ENCODE measurements around the gene HRH3. TPM values are rescaled to one million over a fixed set of nuclear protein-coding genes. Genes with fewer than 3 reads are reported as not detected.

HRH3 gene
- total RNA-seq, 1 experiment from 2014 or later, result 1.8 TPM

DNA sequence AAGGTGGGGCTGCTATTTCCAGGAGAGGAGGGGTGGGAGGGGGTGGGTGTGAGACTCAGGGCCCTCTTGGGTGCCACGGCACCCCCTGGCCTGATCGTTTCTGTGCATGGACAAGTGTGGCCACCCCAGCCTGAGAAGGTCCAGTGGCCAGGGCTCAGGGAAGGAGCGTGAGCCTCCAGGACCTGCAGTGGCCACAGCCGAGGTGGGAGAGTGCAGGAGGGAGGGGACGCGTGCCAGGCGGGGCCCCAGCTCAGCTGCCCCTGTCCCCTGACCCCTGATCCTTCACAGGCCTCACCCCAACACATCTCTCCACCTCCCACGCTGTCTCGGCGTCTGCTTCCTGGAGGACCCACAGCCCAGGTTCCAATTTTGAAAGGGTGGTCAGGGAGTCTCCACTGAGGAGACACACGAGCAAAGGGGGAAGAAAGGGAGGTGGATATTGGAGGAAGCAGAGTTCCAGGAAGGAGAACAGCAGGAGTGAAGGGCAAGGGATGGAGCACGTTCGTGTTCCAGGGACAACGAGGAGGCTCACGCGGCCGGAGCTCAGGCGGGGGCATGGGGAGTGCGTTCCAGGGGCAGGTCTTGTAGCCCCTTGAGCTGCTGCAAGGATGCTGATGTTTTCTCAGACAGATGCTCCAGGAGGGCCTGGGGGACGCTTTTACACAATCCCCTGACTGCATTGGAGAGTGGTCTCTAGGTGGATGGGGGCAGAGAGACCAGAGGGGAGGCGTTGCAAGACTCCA, 4.2 kb upstream of the HRH3 start:
- peaks cover 63% of the 10 kb centered on the region for H3K27me3 Mint-ChIP-seq (ENCODE audit: low read depth)

More for the DNA sequence above, 4.2 kb upstream of the HRH3 start:
- H3K27me3 ChIP-seq (ENCODE audit: insufficient read depth, low read length), result peaks cover 16% of the 10 kb centered on the region; the same call in 1 of the 2 replicates
- no peak overlapping the region for H3K9ac ChIP-seq (ENCODE audit: extremely low read depth, insufficient read length, low read length)
- H3K18ac ChIP-seq (ENCODE audit: insufficient read length, low read depth, low read length), result no peak overlapping the region
- Mint-ChIP-seq H3K4me1 (peaks cover 9 to 14% of the 10 kb centered on the region in 2 experiments), H3K27ac (no peak overlapping the region; a peak in 1 of 7 replicates), H3K9me3 (no peaks in the 10 kb centered on the region), H3K4me3 (no peak overlapping the region), H3K36me3 (ENCODE audit: insufficient read depth in 1 of 3, low read depth in 3 of 3) (no peaks in the 10 kb centered on the region)
- no peaks in the 10 kb centered on the region for H4K20me1 ChIP-seq (ENCODE audit: control insufficient read depth, insufficient read depth, insufficient read length)
- no peak for DNase-seq
- H3K79me1 ChIP-seq (ENCODE audit: insufficient read depth, low read depth, low read length, poor library complexity, severe bottlenecking), result no peaks in the 10 kb centered on the region
- no peaks in the 10 kb centered on the region for H3K9me3 ChIP-seq (ENCODE audit: control insufficient read depth, low read depth, low read length)
- H3T11ph ChIP-seq (ENCODE audit: low read length), result no peak overlapping the region
- no peak overlapping the region for H2BK20ac ChIP-seq (ENCODE audit: low read depth, low read length, poor library complexity, severe bottlenecking)
- no peaks in the 10 kb centered on the region; the same call in 1 of the 2 replicates for H3K4me1 ChIP-seq (ENCODE audit: insufficient read depth, low read length)
- peaks cover 10% of the 10 kb centered on the region for H3K23me2 ChIP-seq (ENCODE audit: insufficient read length, low read depth, low read length, poor library complexity, severe bottlenecking)
- H2BK5ac ChIP-seq (ENCODE audit: insufficient read length, low read length), result no peak overlapping the region
- H2BK15ac ChIP-seq (ENCODE audit: low read depth, low read length), result no peak overlapping the region
- H3K14ac ChIP-seq (ENCODE audit: insufficient read depth, low read length), result no peak overlapping the region
- no peak overlapping the region for H3K56ac ChIP-seq (ENCODE audit: insufficient read length, low read depth, low read length)
- no CpG with 5 or more reads among the region's 21 CpGs for WGBS (ENCODE audit: extremely low coverage, insufficient read length, low lambda C conversion rate)
- no peak overlapping the region for H4K8ac ChIP-seq (replicated peaks; ENCODE audit: insufficient read length, low read depth, low read length)
- no peak overlapping the region for H3K4ac ChIP-seq (ENCODE audit: low read depth, low read length)
- no peak overlapping the region for H4K5ac ChIP-seq (ENCODE audit: insufficient read length, low read depth, low read length)
- no peak overlapping the region for H3K27ac ChIP-seq (ENCODE audit: insufficient read length, low read depth, low read length)
- H3K79me2 ChIP-seq (ENCODE audit: insufficient read depth, low read length), result no peaks in the 10 kb centered on the region
- no peak overlapping the region for H3K4me2 ChIP-seq (ENCODE audit: insufficient read depth, insufficient read length, low read length)
- no peak overlapping the region for H2BK120ac ChIP-seq (ENCODE audit: low read depth, low read length, poor library complexity, severe bottlenecking)
- no peak overlapping the region for H2AK5ac ChIP-seq (ENCODE audit: insufficient read length, low read length)
- H2BK12ac ChIP-seq (ENCODE audit: insufficient read length, low read depth, low read length), result no peak overlapping the region
- H4K91ac ChIP-seq (ENCODE audit: insufficient read length, low read depth, low read length), result no peak overlapping the region
- H3K23ac ChIP-seq (ENCODE audit: insufficient read length, low read depth, low read length), result no peak overlapping the region
- TF ChIP-seq, protein P1, sequence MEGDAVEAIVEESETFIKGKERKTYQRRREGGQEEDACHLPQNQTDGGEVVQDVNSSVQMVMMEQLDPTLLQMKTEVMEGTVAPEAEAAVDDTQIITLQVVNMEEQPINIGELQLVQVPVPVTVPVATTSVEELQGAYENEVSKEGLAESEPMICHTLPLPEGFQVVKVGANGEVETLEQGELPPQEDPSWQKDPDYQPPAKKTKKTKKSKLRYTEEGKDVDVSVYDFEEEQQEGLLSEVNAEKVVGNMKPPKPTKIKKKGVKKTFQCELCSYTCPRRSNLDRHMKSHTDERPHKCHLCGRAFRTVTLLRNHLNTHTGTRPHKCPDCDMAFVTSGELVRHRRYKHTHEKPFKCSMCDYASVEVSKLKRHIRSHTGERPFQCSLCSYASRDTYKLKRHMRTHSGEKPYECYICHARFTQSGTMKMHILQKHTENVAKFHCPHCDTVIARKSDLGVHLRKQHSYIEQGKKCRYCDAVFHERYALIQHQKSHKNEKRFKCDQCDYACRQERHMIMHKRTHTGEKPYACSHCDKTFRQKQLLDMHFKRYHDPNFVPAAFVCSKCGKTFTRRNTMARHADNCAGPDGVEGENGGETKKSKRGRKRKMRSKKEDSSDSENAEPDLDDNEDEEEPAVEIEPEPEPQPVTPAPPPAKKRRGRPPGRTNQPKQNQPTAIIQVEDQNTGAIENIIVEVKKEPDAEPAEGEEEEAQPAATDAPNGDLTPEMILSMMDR (conservative IDR thresholded peaks at IDR 0.05), result no peak
- H2AFZ ChIP-seq (ENCODE audit: low read length), result no peak overlapping the region
